GM21367 (cell line): Measurements from ENCODE around the gene DBT.
A peak's percentile ranks its signal among the peaks of the same experiment; 100 is the strongest.
"Not testable (repeated sequence)": the region's sequence is repeated elsewhere in the genome, so short reads cannot be mapped to it uniquely, and the experiment has no call there.

Source experiments
- ATAC-seq: cut with Tn5 transposase; IDR thresholded peaks from one replicate; pipeline ENCODE4 v1.9.1; 2021; ENCODE audit not compliant: unreplicated experiment

Gene DBT

GRCh38 chr1:100249537-100250257 is at the start of gene DBT:
Gene DBT, minus strand, starts transcription at chr1:100249834. Its CDS starts 14 bp downstream, at chr1:100249820.
- ATAC-seq: peak; percentile 100

- no peak for ATAC-seq
These were observed 48.9 kb upstream of the DBT start for GRCh38 chr1:100298512-100298911.

GRCh38 chr1:100296997-100297396 is 47.4 kb upstream of the DBT start:
- not testable (repeated sequence) for ATAC-seq

- no peak for ATAC-seq
These were observed 46.5 kb upstream of the DBT start for GRCh38 chr1:100296140-100296539.

- no peak for ATAC-seq
These were observed 43.1 kb upstream of the DBT start for GRCh38 chr1:100292711-100293110.

- ATAC-seq: no peak
These were observed 40.7 kb upstream of the DBT start for GRCh38 chr1:100290291-100290690.

GRCh38 chr1:100287162-100287561 is 37.5 kb upstream of the DBT start:
- ATAC-seq: no peak

- ATAC-seq: no peak
These were observed 35.0 kb upstream of the DBT start for GRCh38 chr1:100284591-100284990.

- no peak for ATAC-seq
These were observed 30.5 kb upstream of the DBT start for GRCh38 chr1:100279954-100280682.

GRCh38 chr1:100279358-100279923 is 29.8 kb upstream of the DBT start:
- ATAC-seq: no peak

GRCh38 chr1:100277866-100278265 is 28.2 kb upstream of the DBT start:
- ATAC-seq: no peak

- no peak for ATAC-seq
These were observed 18.6 kb upstream of the DBT start for GRCh38 chr1:100268202-100268601.

- ATAC-seq: no peak
These were observed 17.6 kb upstream of the DBT start for GRCh38 chr1:100267284-100267683.

- ATAC-seq: peak; percentile 16
These were observed 17.1 kb upstream of the DBT start for GRCh38 chr1:100266741-100267140.

GRCh38 chr1:100265931-100266740 is 16.5 kb upstream of the DBT start, which contains the start of gene RTCA:
Gene RTCA, plus strand, starts transcription at chr1:100266216. Its CDS starts 160 bp downstream, at chr1:100266376.
- peak; percentile 94 for ATAC-seq

- ATAC-seq: peak; percentile 14
These were observed 15.9 kb upstream of the DBT start for GRCh38 chr1:100265562-100265930.

GRCh38 chr1:100264081-100264480 is 14.4 kb upstream of the DBT start:
- ATAC-seq: not testable (repeated sequence)

- ATAC-seq: no peak
These were observed 12.1 kb upstream of the DBT start for GRCh38 chr1:100261686-100262085.

- ATAC-seq: not testable (repeated sequence)
These were observed 8.8 kb upstream of the DBT start for GRCh38 chr1:100258427-100258826.

- not testable (repeated sequence) for ATAC-seq
These were observed 6.6 kb upstream of the DBT start for GRCh38 chr1:100256273-100256672.

GRCh38 chr1:100253552-100253951 is 3.9 kb upstream of the DBT start:
- no peak for ATAC-seq
